GM21390 (cell line): Measurements from ENCODE around the gene SPR.
"Not testable (repeated sequence)": the region's sequence is repeated elsewhere in the genome, so short reads cannot be mapped to it uniquely, and the experiment has no call there.

Source experiments
- ATAC-seq: cut with Tn5 transposase; IDR thresholded peaks from one replicate; pipeline ENCODE4 v1.9.1; 2021; ENCODE audit not compliant: unreplicated experiment

The SPR gene

GRCh38 chr2:72888438-72889202 is 1.4 kb downstream of the SPR start:
- ATAC-seq: no peak

GRCh38 chr2:72889991-72890390 is 2.8 kb downstream of the SPR start:
- no peak for ATAC-seq

- no peak for ATAC-seq
These were observed 4.0 kb downstream of the SPR start for GRCh38 chr2:72891091-72891818.

GRCh38 chr2:72892506-72893173 is 5.4 kb downstream of the SPR start:
- peak; percentile 54 for ATAC-seq

- ATAC-seq: peak; percentile 66
These were observed 6.5 kb downstream of the SPR start for GRCh38 chr2:72893594-72894319.

- no peak for ATAC-seq
These were observed 7.3 kb downstream of the SPR start for GRCh38 chr2:72894514-72894913.

- ATAC-seq: no peak
These were observed 7.9 kb downstream of the SPR start for GRCh38 chr2:72895154-72895553.

- no peak for ATAC-seq
These were observed 8.6 kb downstream of the SPR start for GRCh38 chr2:72895759-72896281.

- ATAC-seq: no peak
These were observed 9.2 kb downstream of the SPR start for GRCh38 chr2:72896446-72896845.

GRCh38 chr2:72897785-72898584 is 10.8 kb downstream of the SPR start:
- ATAC-seq: no peak

- no peak for ATAC-seq
These were observed 11.3 kb downstream of the SPR start for GRCh38 chr2:72898585-72898906.

GRCh38 chr2:72900191-72900825 is 13.1 kb downstream of the SPR start:
- ATAC-seq: no peak

GRCh38 chr2:72901426-72901825 is 14.2 kb downstream of the SPR start:
- ATAC-seq: no peak

GRCh38 chr2:72907369-72907768 is 20.2 kb downstream of the SPR start:
- not testable (repeated sequence) for ATAC-seq

GRCh38 chr2:72908741-72909140 is 21.5 kb downstream of the SPR start:
- ATAC-seq: no peak

GRCh38 chr2:72911256-72911655 is 24.0 kb downstream of the SPR start:
- no peak for ATAC-seq

GRCh38 chr2:72913486-72914205 is 26.4 kb downstream of the SPR start:
- ATAC-seq: no peak

GRCh38 chr2:72914206-72914559 is 27.0 kb downstream of the SPR start:
- ATAC-seq: no peak

- ATAC-seq: no peak
These were observed 27.5 kb downstream of the SPR start for GRCh38 chr2:72914589-72915319.
